Endothelial cell of umbilical vein (primary cell): Measurements from ENCODE around the gene MYH7. TPM values are rescaled to one million over a fixed set of nuclear protein-coding genes. Genes with fewer than 3 reads are reported as not detected.

Source experiments
- BruUV-seq: library from RNA; stranded (reverse); fragments of 400-500 nt; replicated peaks from 2 replicates; lab custom pipeline; 2021; lab: Mats Ljungman, UMichigan
- CTCF ChIA-PET: fragments of 300-600, 350-600 bp; sonication (Branson Sonifier 250); formaldehyde crosslinking; loops from one replicate; lab custom pipeline; 2021; ENCODE audit warnings: antibody characterized with exemption, inconsistent platforms; lab: Charles Lee
- POLR2A ChIA-PET: fragments of 300-600, 350-600 bp; sonication (Branson Sonifier 250); formaldehyde crosslinking; loops from one replicate; lab custom pipeline; 2021; ENCODE audit warnings: antibody characterized with exemption, inconsistent platforms; lab: Charles Lee
- DNase-seq: peaks from one replicate; pipeline ENCODE4 v3.0.0-alpha.2; 2011; ENCODE audit warnings: low read depth, low spot score
- FAIRE-seq: peaks from 2 replicates; lab custom pipeline; 2011; peaks lifted over from hg19 to GRCh38; lab: Jason Lieb, UNC
- H2AFZ ChIP-seq: 2 replicates; pipeline ENCODE4 v1.6.0; 2012; ENCODE audit warnings: low read depth, low read length, control low read depth, inconsistent platforms
- H3K27ac ChIP-seq: 2 replicates; pipeline ENCODE4 v1.5.1; 2011; ENCODE audit warnings: low read depth, mild to moderate bottlenecking, control low read depth, low read length, moderate library complexity; ENCODE audit not compliant: insufficient read depth
- H3K27me3 ChIP-seq, 2 experiments: 2 replicates each; pipeline versions ENCODE4 v1.6.0 to v1.6.1; 2011; ENCODE audit warnings: low read length in 2 of 2, mixed read lengths in 1 of 2; ENCODE audit not compliant: control insufficient read depth in 2 of 2, insufficient read depth in 2 of 2
- H3K36me3 ChIP-seq, 2 experiments: 2 replicates in 1 of 2; 3 replicates in 1 of 2; pipeline ENCODE4 v1.5.1; 2011; ENCODE audit warnings: low read length in 2 of 2, mild to moderate bottlenecking in 1 of 2, moderate library complexity in 1 of 2; ENCODE audit not compliant: control insufficient read depth in 2 of 2, insufficient read depth in 2 of 2; ENCODE audit errors: extremely low read depth in 1 of 2
- H3K4me1 ChIP-seq: 3 replicates; pipeline ENCODE4 v1.5.1; 2011; ENCODE audit warnings: mild to moderate bottlenecking, low read length; ENCODE audit not compliant: control insufficient read depth, insufficient read depth; ENCODE audit errors: extremely low read depth
- H3K4me2 ChIP-seq: 2 replicates; pipeline ENCODE4 v1.6.1; 2011; ENCODE audit warnings: low read length, control low read depth, mixed read lengths; ENCODE audit not compliant: insufficient read depth
- H3K4me3 ChIP-seq, 3 experiments: fragments of 200-600 bp in 1 of 3; sonication (generic), shearing (Covaris generic) in 1 of 3; replicated peaks in 1 of 3; 2 replicates each; pipeline ENCODE4 v1.5.1; 2011 to 2016; ENCODE audit warnings: control low read depth in 3 of 3, low read length in 3 of 3, mild to moderate bottlenecking in 2 of 3, inconsistent platforms in 1 of 3, low read depth in 1 of 3, moderate library complexity in 1 of 3; ENCODE audit not compliant: insufficient read depth in 1 of 3
- H3K79me2 ChIP-seq: 2 replicates; pipeline ENCODE4 v1.6.0; 2012; ENCODE audit warnings: low read length, inconsistent platforms; ENCODE audit not compliant: control insufficient read depth, insufficient read depth
- H3K9ac ChIP-seq: replicated peaks from 2 replicates; pipeline ENCODE3; 2011; ENCODE audit warnings: low read length, control low read depth; ENCODE audit not compliant: insufficient read depth; ENCODE audit errors: extremely low read depth
- H3K9me1 ChIP-seq: replicated peaks from 3 replicates; pipeline ENCODE4 v1.6.0; 2011; ENCODE audit warnings: mild to moderate bottlenecking, low read length; ENCODE audit not compliant: control insufficient read depth, insufficient read depth; ENCODE audit errors: extremely low read depth
- H3K9me3 ChIP-seq: replicated peaks from 2 replicates; pipeline ENCODE4 v1.5.1; 2012; ENCODE audit warnings: low read length, inconsistent platforms; ENCODE audit not compliant: control insufficient read depth, insufficient read depth
- H4K20me1 ChIP-seq: replicated peaks from 2 replicates; pipeline ENCODE3; 2011; ENCODE audit warnings: mild to moderate bottlenecking, low read length; ENCODE audit not compliant: control insufficient read depth, insufficient read depth; ENCODE audit errors: extremely low read depth
- CTCF ChIP-seq, 2 donors: IDR thresholded peaks; 1 replicate in 1 of 2; 2 replicates in 1 of 2; pipeline ENCODE4 v1.5.1; 2011; ENCODE audit warnings: low read length in 2 of 2, mild to moderate bottlenecking in 2 of 2, moderate library complexity in 2 of 2, control low read depth in 1 of 2, inconsistent platforms in 1 of 2, low read depth in 1 of 2; ENCODE audit not compliant: insufficient read depth in 1 of 2; ENCODE audit errors: extremely low read depth in 1 of 2
- EZH2 ChIP-seq: IDR thresholded peaks from 2 replicates; pipeline ENCODE4 v1.6.1; 2012; ENCODE audit warnings: borderline replicate concordance, low read depth, mild to moderate bottlenecking, moderate library complexity, low read length, inconsistent platforms; ENCODE audit not compliant: severe bottlenecking
- FOS ChIP-seq: IDR thresholded peaks from 2 replicates; pipeline ENCODE4 v1.6.1; 2011; ENCODE audit warnings: mild to moderate bottlenecking, low read length, moderate library complexity, borderline replicate concordance; ENCODE audit not compliant: insufficient read depth
- GATA2 ChIP-seq: IDR thresholded peaks from 2 replicates; pipeline ENCODE4 v1.7.0; 2011; ENCODE audit warnings: low read depth, mild to moderate bottlenecking, moderate library complexity, mixed read lengths, low read length; ENCODE audit not compliant: insufficient read length, insufficient read depth
- JUN ChIP-seq: IDR thresholded peaks from 2 replicates; pipeline ENCODE4 v1.6.1; 2011; ENCODE audit warnings: borderline replicate concordance, low read depth; ENCODE audit not compliant: insufficient read length, insufficient read depth
- MAX ChIP-seq: IDR thresholded peaks from 2 replicates; pipeline ENCODE4 v1.6.1; 2011; ENCODE audit not compliant: insufficient read depth, insufficient read length
- POLR2AphosphoS5 ChIP-seq: IDR thresholded peaks from 2 replicates; pipeline ENCODE4 v1.6.1; 2012; ENCODE audit warnings: low read depth, mild to moderate bottlenecking, control low read depth, low read length, moderate library complexity; ENCODE audit not compliant: insufficient read depth
- dilution Hi-C: fragments of 300-500 bp; cut with MboI; formaldehyde crosslinking; loops from one replicate; pipeline ENCODE4 v1.15.0; 2019; ENCODE audit warnings: low sequenced_read_pairs; ENCODE audit not compliant: extremely low pct_ligation_motif_present
- intact Hi-C: fragments of 100-400 bp; cut with micrococcal nuclease; formaldehyde crosslinking; loops from one replicate; pipeline ENCODE4 v1.10.0; 2022
- polyA plus RNA-seq, 4 experiments: library from polyadenylated mRNA; depleted of rRNA in 3 of 4; stranded (reverse) in 3 of 4; unstranded in 1 of 4; fragments of >200 nt; gene quantifications; 2 replicates each; pipeline versions ENCODE4 v1.2.1 to v1.2.3, GENCODE V29; 2011 to 2012; ENCODE audit warnings: missing spikeins in 1 of 4
- total RNA-seq: library from RNA; stranded (reverse); gene quantifications from 2 replicates; pipeline ENCODE4 v1.2.3, GENCODE V29; 2021

The MYH7 gene
- total and polyA plus RNA-seq, 2 donors (not counting 3 experiments of a cell fraction or from before 2014, with no cell fraction given): not detected

- intact Hi-C loops: no loop called here
- Histone ChIP-seq H3K36me3 (no peaks in the 10 kb centered on the region), H3K27me3 (peaks cover 15 to 31% of the 10 kb centered on the region in 2 experiments), H3K9me3 (no peaks in the 10 kb centered on the region), H3K9ac (no peak overlapping the region), H3K4me2 (no peak overlapping the region), H4K20me1 (no peaks in the 10 kb centered on the region), H3K4me1 (no peaks in the 10 kb centered on the region), H3K4me3 (no peak overlapping the region), H3K79me2 (no peaks in the 10 kb centered on the region), H3K9me1 (no peaks in the 10 kb centered on the region), H2AFZ (no peak overlapping the region), H3K27ac (no peak overlapping the region)
- DNase-seq: no peak
- POLR2A ChIA-PET: no interaction called here
- no peak for FAIRE-seq
- CTCF ChIA-PET: no interaction called here
- TF ChIP-seq CTCF (IDR thresholded peaks at IDR 0.05; ENCODE audit: extremely low read depth in 1 of 2, insufficient read depth in 1 of 2, low read depth in 1 of 2, low read length in 2 of 2) (no peak), POLR2AphosphoS5 (no peak), MAX (no peak)
- BruUV-seq: no TSS peak
- dilution Hi-C loops: no loop called here
Measured at GRCh38 chr14:23452237-23452636, 16.8 kb upstream of the MYH7 start.

GRCh38 chr14:23450379-23450778, 14.9 kb upstream of the MYH7 start:
- intact Hi-C loops: no loop called here
- BruUV-seq: no TSS peak
- H3K27me3 ChIP-seq: peaks cover 17 to 32% of the 10 kb centered on the region in 2 experiments
- H3K4me3 ChIP-seq: no peak overlapping the region
- ChIA-PET POLR2A (no interaction called here), CTCF (interaction anchor here (1.5 kb wide), 1 partner anchor 28 kb away, joined by 4 read pairs; no protein-coding TSS in a partner anchor)
- no peak overlapping the region for H3K4me2 ChIP-seq
- TF ChIP-seq GATA2: no peak
- no peak for TF ChIP-seq POLR2AphosphoS5
- TF ChIP-seq JUN: no peak
- no peak for TF ChIP-seq FOS
- no peak for TF ChIP-seq EZH2
- no peaks in the 10 kb centered on the region for H3K4me1 ChIP-seq
- no peaks in the 10 kb centered on the region for H3K9me3 ChIP-seq
- H3K9me1 ChIP-seq: no peaks in the 10 kb centered on the region
- DNase-seq (no peak), FAIRE-seq (no peak)
- no peak overlapping the region for H3K27ac ChIP-seq
- H3K79me2 ChIP-seq: no peaks in the 10 kb centered on the region
- H3K9ac ChIP-seq: no peak overlapping the region
- dilution Hi-C loops: no loop called here
- H3K36me3 ChIP-seq: no peaks in the 10 kb centered on the region
- H4K20me1 ChIP-seq: no peaks in the 10 kb centered on the region
- no peak overlapping the region for H2AFZ ChIP-seq
